ENCODE results near the gene WDR37.
"Not testable (repeated sequence)": the region's sequence is repeated elsewhere in the genome, so short reads cannot be mapped to it uniquely, and the experiment has no call there.

The WDR37 gene

GRCh38 chr10:1026578-1026977, 29.6 kb upstream of the WDR37 start:
- DNase-seq (ENCODE audit: insufficient read length, low spot score) (no peak), FAIRE-seq (no peak)
- TF ChIP-seq POLR2A (IDR thresholded peaks at IDR 0.05; ENCODE audit: low read depth, low read length), result no peak

GRCh38 chr10:1029838-1030237, 26.3 kb upstream of the WDR37 start:
- DNase-seq (ENCODE audit: insufficient read length, low spot score) (no peak), FAIRE-seq (no peak)
- no peak for TF ChIP-seq POLR2A (IDR thresholded peaks at IDR 0.05; ENCODE audit: low read depth, low read length)

GRCh38 chr10:1033601-1034000, 22.6 kb upstream of the WDR37 start:
- DNase-seq (ENCODE audit: insufficient read length, low spot score), result no peak
- FAIRE-seq, result no peak
- TF ChIP-seq POLR2A (IDR thresholded peaks at IDR 0.05; ENCODE audit: low read depth, low read length), result no peak

GRCh38 chr10:1034758-1035157, 21.4 kb upstream of the WDR37 start:
- FAIRE-seq, result no peak
- TF ChIP-seq POLR2A (IDR thresholded peaks at IDR 0.05; ENCODE audit: low read depth, low read length), result no peak
- DNase-seq (ENCODE audit: insufficient read length, low spot score), result no peak

- DNase-seq (ENCODE audit: insufficient read length, low spot score) (no peak), FAIRE-seq (no peak)
- no peak for TF ChIP-seq POLR2A (IDR thresholded peaks at IDR 0.05; ENCODE audit: low read depth, low read length)
Observed at GRCh38 chr10:1035201-1035600, 21.0 kb upstream of the WDR37 start.

- DNase-seq (ENCODE audit: insufficient read length, low spot score) (peak; percentile 22), FAIRE-seq (peak; percentile 41)
- TF ChIP-seq POLR2A (IDR thresholded peaks at IDR 0.05; ENCODE audit: low read depth, low read length), result no peak
Observed at GRCh38 chr10:1036341-1036791, 19.8 kb upstream of the WDR37 start.

- FAIRE-seq, result no peak
- TF ChIP-seq POLR2A (IDR thresholded peaks at IDR 0.05; ENCODE audit: low read depth, low read length), result no peak
- no peak for DNase-seq (ENCODE audit: insufficient read length, low spot score)
Observed at GRCh38 chr10:1037098-1037497, 19.1 kb upstream of the WDR37 start.

- not testable (repeated sequence) for DNase-seq (ENCODE audit: insufficient read length, low spot score); FAIRE-seq
Observed at GRCh38 chr10:1038769-1039168, 17.4 kb upstream of the WDR37 start.

- FAIRE-seq (no peak), DNase-seq (ENCODE audit: insufficient read length, low spot score) (no peak)
- no peak for TF ChIP-seq POLR2A (IDR thresholded peaks at IDR 0.05; ENCODE audit: low read depth, low read length)
Observed at GRCh38 chr10:1040133-1040532, 16.1 kb upstream of the WDR37 start.

- no peak for DNase-seq (ENCODE audit: insufficient read length, low spot score)
- FAIRE-seq, result no peak
- TF ChIP-seq POLR2A (IDR thresholded peaks at IDR 0.05; ENCODE audit: low read depth, low read length), result no peak
Observed at GRCh38 chr10:1041514-1041913, 14.7 kb upstream of the WDR37 start.

GRCh38 chr10:1043532-1043995, 12.6 kb upstream of the WDR37 start:
- FAIRE-seq, result no peak
- no peak for TF ChIP-seq POLR2A (IDR thresholded peaks at IDR 0.05; ENCODE audit: low read depth, low read length)
- DNase-seq (ENCODE audit: insufficient read length, low spot score), result no peak

- no peak for DNase-seq (ENCODE audit: insufficient read length, low spot score)
- no peak for FAIRE-seq
- no peak for TF ChIP-seq POLR2A (IDR thresholded peaks at IDR 0.05; ENCODE audit: low read depth, low read length)
Observed at GRCh38 chr10:1044146-1044545, 12.0 kb upstream of the WDR37 start.

- FAIRE-seq (no peak), DNase-seq (ENCODE audit: insufficient read length, low spot score) (no peak)
- no peak for TF ChIP-seq POLR2A (IDR thresholded peaks at IDR 0.05; ENCODE audit: low read depth, low read length)
Observed at GRCh38 chr10:1044964-1045363, 11.2 kb upstream of the WDR37 start.

- FAIRE-seq (no peak), DNase-seq (ENCODE audit: insufficient read length, low spot score) (no peak)
- no peak for TF ChIP-seq POLR2A (IDR thresholded peaks at IDR 0.05; ENCODE audit: low read depth, low read length)
Observed at GRCh38 chr10:1045415-1045814, 10.8 kb upstream of the WDR37 start.

- FAIRE-seq (no peak), DNase-seq (ENCODE audit: insufficient read length, low spot score) (no peak)
- TF ChIP-seq POLR2A (IDR thresholded peaks at IDR 0.05; ENCODE audit: low read depth, low read length), result no peak
Observed at GRCh38 chr10:1047937-1048336, 8.2 kb upstream of the WDR37 start.

- no peak for DNase-seq (ENCODE audit: insufficient read length, low spot score)
- TF ChIP-seq POLR2A (IDR thresholded peaks at IDR 0.05; ENCODE audit: low read depth, low read length), result no peak
Observed at GRCh38 chr10:1048349-1048731, 7.8 kb upstream of the WDR37 start.

More at GRCh38 chr10:1048349-1048731, 7.8 kb upstream of the WDR37 start:
- no peak for FAIRE-seq

Measured in H54 (cell line).